GM19467 (cell line): ENCODE data around the gene RPL36.
"Not testable (repeated sequence)": the region's sequence is repeated elsewhere in the genome, so short reads cannot be mapped to it uniquely, and the experiment has no call there.

Source experiments
- ATAC-seq: cut with Tn5 transposase; IDR thresholded peaks from one replicate; pipeline ENCODE4 v1.9.1; 2021; ENCODE audit warnings: mild to moderate bottlenecking, moderate library complexity; ENCODE audit not compliant: unreplicated experiment

The RPL36 gene

GRCh38 chr19:5688262-5688881, 1.7 kb upstream of the RPL36 start:
- not testable (repeated sequence) for ATAC-seq

DNA sequence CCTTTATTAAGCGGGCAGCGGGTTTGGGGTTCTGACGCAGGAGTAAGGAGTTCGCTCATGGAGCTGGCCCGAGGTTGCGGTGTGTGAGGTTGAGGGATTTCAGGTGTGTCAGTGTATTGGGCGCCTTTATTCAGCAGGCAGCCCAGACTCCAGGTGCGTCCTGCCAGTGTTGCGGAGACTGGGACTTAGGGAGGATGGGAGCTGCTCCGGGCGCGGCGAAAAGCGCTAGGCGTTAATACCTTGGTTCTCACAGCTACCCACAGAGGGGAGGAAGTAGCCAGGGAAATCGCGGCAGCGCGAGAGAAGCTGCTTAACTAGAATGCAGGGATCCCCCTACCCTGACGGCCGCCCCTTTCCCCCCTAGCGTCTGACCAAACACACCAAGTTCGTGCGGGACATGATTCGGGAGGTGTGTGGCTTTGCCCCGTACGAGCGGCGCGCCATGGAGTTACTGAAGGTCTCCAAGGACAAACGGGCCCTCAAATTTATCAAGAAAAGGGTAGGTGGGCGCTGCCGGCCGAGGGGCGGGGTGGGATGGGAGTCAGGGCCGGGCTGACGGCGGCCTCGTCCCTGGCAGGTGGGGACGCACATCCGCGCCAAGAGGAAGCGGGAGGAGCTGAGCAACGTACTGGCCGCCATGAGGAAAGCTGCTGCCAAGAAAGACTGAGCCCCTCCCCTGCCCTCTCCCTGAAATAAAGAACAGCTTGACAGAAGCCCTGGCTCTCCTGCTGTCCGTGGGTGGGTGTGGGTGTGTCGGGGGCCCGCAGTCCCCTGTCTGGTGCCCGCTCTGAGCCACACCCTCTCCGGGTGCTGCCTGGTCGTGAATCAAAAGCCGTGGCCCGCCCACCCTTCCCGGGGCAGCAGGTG, 1.1 kb downstream of the RPL36 start:
- ATAC-seq, result no peak

DNA sequence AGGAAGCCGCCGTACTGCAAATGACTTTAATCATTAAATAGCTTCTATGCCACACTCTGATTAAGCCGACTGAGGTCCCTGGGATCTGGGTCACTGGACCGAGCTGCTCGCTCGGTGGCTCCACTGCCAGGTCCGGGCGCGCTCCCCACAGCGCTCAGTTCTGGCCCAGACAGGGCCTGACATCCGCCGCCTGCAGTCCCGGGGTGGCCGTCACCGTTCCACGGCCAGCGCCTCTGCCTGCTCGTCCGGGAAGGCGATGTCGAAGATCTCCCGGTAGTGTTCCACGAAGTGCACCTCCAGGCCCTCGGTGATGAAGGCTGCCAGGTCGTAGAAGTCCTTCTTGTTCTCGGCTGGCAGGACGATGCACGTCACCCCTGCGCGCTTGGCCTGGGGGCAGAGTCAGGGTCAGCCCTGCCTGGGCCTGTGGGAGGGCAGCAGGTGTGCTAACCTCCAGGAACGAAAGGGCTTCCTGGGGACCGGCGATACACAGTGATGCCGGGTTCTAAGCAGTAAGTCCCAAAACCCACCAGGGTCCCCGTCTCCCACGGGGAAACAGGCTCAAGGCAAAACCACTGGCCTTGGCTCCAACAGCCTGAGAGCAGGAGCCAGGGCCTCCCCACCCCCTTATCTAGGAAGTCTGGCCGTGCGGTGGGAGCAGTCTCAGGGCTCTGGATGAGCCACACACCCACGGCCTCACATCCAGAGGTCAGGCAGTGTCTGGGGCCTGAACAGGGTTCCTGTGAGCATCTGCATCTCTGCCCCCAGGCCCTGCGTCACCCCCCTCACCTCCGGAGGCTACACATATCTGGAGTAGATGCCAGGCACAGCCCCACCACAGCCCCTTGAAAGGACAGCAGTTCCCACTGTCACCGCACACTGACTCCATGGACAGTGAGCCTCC, 2.0 kb downstream of the RPL36 start:
- no peak for ATAC-seq

GRCh38 chr19:5692723-5693194, 2.7 kb downstream of the RPL36 start:
- no peak for ATAC-seq

DNA sequence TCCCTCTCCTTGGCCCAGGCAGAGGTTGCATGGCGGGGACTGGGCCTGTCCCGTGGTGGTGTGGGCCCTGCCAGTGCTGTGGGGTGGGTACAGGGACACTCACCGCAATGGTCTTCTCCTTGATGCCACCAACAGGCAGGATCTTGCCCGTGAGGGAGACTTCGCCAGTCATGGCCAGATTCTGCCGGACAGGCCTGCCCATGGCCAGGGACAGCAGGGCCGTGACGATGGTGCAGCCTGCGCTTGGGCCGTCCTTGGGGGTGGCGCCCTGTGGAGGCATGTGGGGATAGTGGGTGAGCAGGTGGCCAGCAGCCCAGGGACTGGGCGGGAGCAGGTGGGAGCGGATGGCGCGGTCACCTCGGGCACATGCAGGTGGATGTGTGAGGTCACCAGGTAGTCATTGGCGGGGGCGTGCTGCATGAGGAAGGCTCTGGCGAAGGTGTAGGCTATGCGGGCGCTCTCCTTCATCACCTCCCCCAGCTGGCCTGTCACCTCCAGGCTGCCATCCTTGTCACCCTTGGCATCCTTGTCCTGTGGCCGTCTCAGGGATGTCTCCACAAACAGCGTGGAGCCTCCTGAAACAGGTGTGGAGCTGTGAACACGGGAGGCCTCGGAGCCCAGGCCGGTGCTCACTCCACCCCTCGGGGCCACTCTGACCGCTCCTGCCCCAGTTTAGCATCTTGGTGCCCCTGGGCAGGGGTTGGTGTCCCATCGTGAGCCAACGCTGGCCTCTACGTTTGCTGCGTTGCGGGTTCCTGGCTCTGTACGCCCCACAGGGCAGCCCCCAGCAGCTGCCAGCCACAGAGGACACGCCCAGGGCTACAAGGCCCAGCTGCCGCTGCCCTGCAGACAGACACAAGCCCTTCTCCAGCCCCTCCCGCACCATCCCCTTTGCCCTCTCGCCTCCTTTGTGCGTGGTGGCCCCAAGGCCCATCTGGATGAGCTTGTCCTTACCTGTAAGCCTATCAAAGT, 3.4 kb downstream of the RPL36 start:
- ATAC-seq, result no peak

- ATAC-seq, result no peak
Measured at GRCh38 chr19:5694167-5694955, 4.3 kb downstream of the RPL36 start.

GRCh38 chr19:5694956-5695648, 5.0 kb downstream of the RPL36 start:
- no peak for ATAC-seq

DNA sequence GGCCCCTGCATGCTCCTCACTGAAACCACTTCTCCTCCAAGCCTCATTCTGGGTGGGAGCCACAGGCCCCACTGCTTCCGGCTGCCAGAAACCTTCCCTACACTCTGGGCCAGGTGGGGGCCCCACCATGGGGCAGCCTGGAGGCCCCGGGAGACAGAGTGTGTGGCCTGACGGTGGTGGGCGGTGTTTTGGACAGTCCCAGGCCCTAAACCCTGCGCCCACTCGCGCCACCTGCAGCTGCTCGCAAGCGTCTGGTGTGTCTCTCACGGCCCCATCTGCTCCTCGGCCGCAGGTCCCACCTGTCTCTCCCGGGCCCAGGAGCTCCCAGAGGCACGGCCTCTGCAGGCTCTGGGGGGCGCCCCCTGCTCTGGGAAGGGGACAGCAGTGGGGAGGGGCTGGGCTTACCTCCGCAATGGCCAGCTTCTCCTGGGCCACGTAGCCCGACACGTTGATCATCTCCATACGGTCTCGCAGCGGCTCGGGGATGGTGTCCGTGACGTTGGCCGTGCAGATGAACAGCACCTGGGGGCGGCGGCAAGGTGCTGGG, 5.6 kb downstream of the RPL36 start:
- no peak for ATAC-seq

- ATAC-seq, result no peak
Measured at GRCh38 chr19:5696196-5697021, 6.3 kb downstream of the RPL36 start.

- no peak for ATAC-seq
Measured at GRCh38 chr19:5697022-5697889, 7.2 kb downstream of the RPL36 start.

GRCh38 chr19:5697890-5698634, 8.0 kb downstream of the RPL36 start:
- ATAC-seq, result no peak

DNA sequence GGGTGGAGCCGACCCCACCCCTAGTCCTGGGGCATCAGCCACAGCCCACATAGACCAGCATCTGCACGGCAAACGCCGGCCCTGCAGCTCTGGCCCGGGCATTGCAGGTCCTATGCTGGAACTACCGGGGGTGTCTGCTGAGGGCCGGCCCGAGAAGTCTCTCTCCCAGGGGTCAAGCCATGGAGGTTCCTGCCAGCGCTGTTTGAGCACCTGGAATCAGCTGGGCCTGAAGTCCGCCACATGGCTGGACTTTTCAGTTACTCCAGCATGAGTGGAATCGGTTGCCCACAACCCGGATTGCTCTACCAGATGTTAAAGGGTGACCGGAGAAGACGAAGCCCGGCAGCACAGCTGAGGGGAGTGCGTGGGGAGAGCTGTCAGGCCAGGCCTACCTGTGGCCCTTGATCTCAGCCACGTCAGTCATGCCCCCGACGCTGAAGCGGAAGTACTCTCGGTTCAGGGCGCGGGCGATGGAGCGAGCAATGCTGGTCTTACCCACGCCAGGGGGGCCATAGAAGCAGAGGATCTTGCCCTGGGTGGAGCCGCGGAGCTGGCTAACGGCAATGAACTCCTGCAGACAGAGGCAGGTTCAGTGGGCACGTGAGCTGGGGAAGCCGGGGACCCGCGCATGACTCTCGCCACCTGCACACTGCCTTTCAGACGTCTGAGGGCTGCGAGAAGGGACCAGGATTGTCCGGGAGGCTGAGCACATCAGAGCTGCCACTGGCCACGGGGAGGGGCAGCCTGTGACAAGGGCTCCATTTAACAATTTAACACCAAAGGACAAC, 8.7 kb downstream of the RPL36 start:
- no peak for ATAC-seq

GRCh38 chr19:5700455-5701092, 10.5 kb downstream of the RPL36 start:
- no peak for ATAC-seq

DNA sequence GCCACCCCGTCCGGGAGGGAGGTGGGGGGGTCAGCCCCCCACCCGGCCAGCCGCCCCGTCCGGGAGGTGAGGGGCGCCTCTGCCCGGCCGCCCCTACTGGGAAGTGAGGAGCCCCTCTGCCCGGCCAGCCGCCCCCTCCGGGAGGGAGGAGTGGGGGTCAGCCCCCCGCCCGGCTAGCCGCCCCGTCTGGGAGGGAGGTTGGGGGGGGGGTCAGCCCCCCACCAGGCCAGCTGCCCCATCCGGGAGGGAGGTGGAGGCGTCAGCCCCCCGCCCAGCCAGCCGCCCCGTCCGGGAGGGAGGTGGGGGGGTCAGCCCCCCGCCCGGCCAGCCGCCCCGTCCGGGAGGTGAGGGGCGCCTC, 11.9 kb downstream of the RPL36 start:
- ATAC-seq, result not testable (repeated sequence)
